SK-N-SH (cell line): ENCODE measurements around the gene HIGD1C. TPM values are rescaled to one million over a fixed set of nuclear protein-coding genes. Genes with fewer than 3 reads are reported as not detected.
"Not testable (repeated sequence)": the region's sequence is repeated elsewhere in the genome, so short reads cannot be mapped to it uniquely, and the experiment has no call there.

Experiments used
- CTCF ChIA-PET: fragments of 300-600, 350-600 bp; formaldehyde crosslinking; extraction: SDS; loops from one replicate; lab custom pipeline; 2021; lab: Yijun Ruan, JAX
- POLR2A ChIA-PET: fragments of 350-600 bp; sonication (Branson Sonifier 250); formaldehyde crosslinking; extraction: SDS; loops from one replicate; lab custom pipeline; 2020; ENCODE audit warnings: antibody characterized with exemption, inconsistent platforms; lab: Yijun Ruan, JAX
- DNase-seq: peaks from one replicate; pipeline ENCODE4 v3.0.0; 2012
- H2AFZ ChIP-seq: fragments of 200-600 bp; sonication (generic); 2 replicates; pipeline ENCODE4 v1.8.1; 2016; ENCODE audit warnings: antibody characterized with exemption, mild to moderate bottlenecking, low read depth
- H3F3A ChIP-seq: fragments of 200-600 bp; sonication (generic); replicated peaks from 2 replicates; pipeline ENCODE3; 2016; ENCODE audit warnings: antibody characterized with exemption, mild to moderate bottlenecking; ENCODE audit not compliant: insufficient read depth
- H3K27ac ChIP-seq, 2 experiments: fragments of 200-500 bp in 1 of 2; fragments of 200-600 bp in 1 of 2; sonication (Bioruptor generic) in 1 of 2; sonication (generic), shearing (Covaris generic) in 1 of 2; 2 replicates each; pipeline versions ENCODE4 v1.5.1 to v1.6.1; 2014 to 2016; ENCODE audit warnings: low read depth in 2 of 2, inconsistent platforms in 1 of 2, low read length in 1 of 2, mild to moderate bottlenecking in 1 of 2, mixed read lengths in 1 of 2
- H3K27me3 ChIP-seq: fragments of 200-600 bp; sonication (generic), shearing (Covaris generic); 2 replicates; pipeline ENCODE4 v1.6.1; 2016; ENCODE audit warnings: mixed run types; ENCODE audit not compliant: insufficient read depth
- H3K36me3 ChIP-seq, 2 experiments: fragments of 200-500 bp in 1 of 2; fragments of 200-600 bp in 1 of 2; sonication (Bioruptor generic) in 1 of 2; sonication (generic) in 1 of 2; replicated peaks in 1 of 2; 2 replicates each; pipeline versions ENCODE3 to v1.5.1; 2014 to 2016; ENCODE audit warnings: low read length in 1 of 2, mild to moderate bottlenecking in 1 of 2; ENCODE audit not compliant: insufficient read depth in 2 of 2, control insufficient read depth in 1 of 2
- H3K4me1 ChIP-seq, 2 experiments: fragments of 200-500 bp in 1 of 2; fragments of 200-600 bp in 1 of 2; sonication (Bioruptor generic) in 1 of 2; sonication (generic), shearing (Covaris generic) in 1 of 2; 2 replicates each; pipeline versions ENCODE4 v1.5.1 to v1.6.1; 2014 to 2016; ENCODE audit warnings: low read depth in 1 of 2, low read length in 1 of 2, mixed run types in 1 of 2; ENCODE audit not compliant: insufficient read depth in 2 of 2, control insufficient read depth in 1 of 2
- H3K4me2 ChIP-seq: fragments of 200-600 bp; sonication (generic), shearing (Covaris generic); 2 replicates; pipeline ENCODE4 v1.6.1; 2017; ENCODE audit warnings: mixed run types
- H3K4me3 ChIP-seq, 2 experiments: fragments of 200-500 bp in 1 of 2; fragments of 200-600 bp in 1 of 2; sonication (Bioruptor generic) in 1 of 2; sonication (generic), shearing (Covaris generic) in 1 of 2; 2 replicates each; pipeline versions ENCODE4 v1.5.1 to v1.8.1; 2014 to 2016; ENCODE audit warnings: low read depth in 2 of 2, inconsistent platforms in 1 of 2, low read length in 1 of 2, mild to moderate bottlenecking in 1 of 2, mixed read lengths in 1 of 2, moderate library complexity in 1 of 2
- H3K79me2 ChIP-seq: fragments of 200-600 bp; sonication (generic); 2 replicates; pipeline ENCODE4 v1.8.1; 2017; ENCODE audit warnings: mild to moderate bottlenecking; ENCODE audit not compliant: insufficient read depth
- H3K9ac ChIP-seq: fragments of 200-600 bp; sonication (generic); 2 replicates; pipeline ENCODE4 v1.6.1; 2017; ENCODE audit warnings: mixed run types
- H3K9me2 ChIP-seq: fragments of 200-600 bp; sonication (generic); 2 replicates; pipeline ENCODE4 v1.6.1; 2017; ENCODE audit warnings: mixed run types
- H3K9me3 ChIP-seq: fragments of 200-600 bp; sonication (generic); 2 replicates; pipeline ENCODE4 v1.6.1; 2017; ENCODE audit warnings: mixed run types, mild to moderate bottlenecking, moderate library complexity
- H4K20me1 ChIP-seq: fragments of 200-600 bp; sonication (generic); 2 replicates; pipeline ENCODE4 v1.6.1; 2017; ENCODE audit warnings: mild to moderate bottlenecking, mixed run types; ENCODE audit not compliant: insufficient read depth
- CHD2 ChIP-seq: fragments of 150-350 bp; IDR thresholded peaks from 2 replicates; pipeline ENCODE4 v1.6.1; 2018; ENCODE audit warnings: low read length; ENCODE audit not compliant: partially characterized antibody
- FOSL2 ChIP-seq: IDR thresholded peaks from 2 replicates; pipeline ENCODE4 v1.4.0; 2012; ENCODE audit warnings: low read depth, mild to moderate bottlenecking, moderate library complexity, borderline replicate concordance
- FOXJ3 ChIP-seq: sonication (generic); formaldehyde crosslinking; IDR thresholded peaks from 2 replicates; pipeline ENCODE4 v1.5.1; 2020; ENCODE audit warnings: mild to moderate bottlenecking, missing genetic modification reagents
- GABPA ChIP-seq: IDR thresholded peaks from 2 replicates; pipeline ENCODE4 v1.4.0; 2012; ENCODE audit warnings: low read depth, mild to moderate bottlenecking
- JUND ChIP-seq: IDR thresholded peaks from 2 replicates; pipeline ENCODE4 v1.4.0; 2012
- MXI1 ChIP-seq: IDR thresholded peaks from 2 replicates; pipeline ENCODE4 v1.6.1; 2012; ENCODE audit warnings: mild to moderate bottlenecking, low read depth, low read length, improper control_type of control experiment
- NRF1 ChIP-seq: IDR thresholded peaks from 2 replicates; pipeline ENCODE4 v1.6.1; 2012; ENCODE audit warnings: low read depth, mild to moderate bottlenecking, low read length
- POLR2AphosphoS5 ChIP-seq: IDR thresholded peaks from 2 replicates; pipeline ENCODE4 v1.6.1; 2012; ENCODE audit warnings: low read depth, low read length
- SIN3A ChIP-seq: IDR thresholded peaks from 2 replicates; pipeline ENCODE4 v1.6.1; 2012; ENCODE audit warnings: low read depth, mild to moderate bottlenecking, low read length, moderate library complexity, borderline replicate concordance
- SMC3 ChIP-seq: IDR thresholded peaks from 2 replicates; pipeline ENCODE4 v1.6.1; 2012; ENCODE audit warnings: low read depth, low read length, improper control_type of control experiment
- TAF1 ChIP-seq: IDR thresholded peaks from 2 replicates; pipeline ENCODE4 v1.6.1; 2012; ENCODE audit warnings: low read depth, mild to moderate bottlenecking, low read length, moderate library complexity, borderline replicate concordance
- TEAD4 ChIP-seq: IDR thresholded peaks from 2 replicates; pipeline ENCODE4 v1.4.0; 2012; ENCODE audit warnings: mild to moderate bottlenecking, borderline replicate concordance; ENCODE audit not compliant: insufficient read depth
- YY1 ChIP-seq: IDR thresholded peaks from 2 replicates; pipeline ENCODE4 v1.4.0; 2012; ENCODE audit warnings: low read depth, mild to moderate bottlenecking
- WGBS: methylation state at CpG from one replicate; pipeline ENCODE4 v1.1.6; 2017; ENCODE audit warnings: low lambda C conversion rate; 5-methylcytosine and 5-hydroxymethylcytosine counted together
- polyA plus RNA-seq, 3 experiments: library from polyadenylated mRNA; depleted of rRNA; stranded (reverse); fragments of >200 nt; gene quantifications; 2 replicates each; pipeline ENCODE4 v1.2.3, GENCODE V29; 2012
- TF ChIP-seq, protein P1 (sequence below): fragments of 150-350 bp; IDR thresholded peaks from 2 replicates; pipeline ENCODE4 v1.6.1; 2017; ENCODE audit warnings: antibody characterized with exemption, low read length, low read depth, borderline replicate concordance
- TF ChIP-seq, protein P2 (sequence below): fragments of 150-350 bp; IDR thresholded peaks from 2 replicates; pipeline ENCODE4 v1.6.1; 2016; ENCODE audit warnings: mild to moderate bottlenecking, low read depth, low read length
- TF ChIP-seq, protein P3 (sequence below): IDR thresholded peaks from 2 replicates; pipeline ENCODE4 v1.6.1; 2012; ENCODE audit warnings: mild to moderate bottlenecking, low read depth, low read length, moderate library complexity

HIGD1C gene
- polyA plus RNA-seq, 1 of the 3 experiments (the other 2 are of a cell fraction), result not detected

DNA sequence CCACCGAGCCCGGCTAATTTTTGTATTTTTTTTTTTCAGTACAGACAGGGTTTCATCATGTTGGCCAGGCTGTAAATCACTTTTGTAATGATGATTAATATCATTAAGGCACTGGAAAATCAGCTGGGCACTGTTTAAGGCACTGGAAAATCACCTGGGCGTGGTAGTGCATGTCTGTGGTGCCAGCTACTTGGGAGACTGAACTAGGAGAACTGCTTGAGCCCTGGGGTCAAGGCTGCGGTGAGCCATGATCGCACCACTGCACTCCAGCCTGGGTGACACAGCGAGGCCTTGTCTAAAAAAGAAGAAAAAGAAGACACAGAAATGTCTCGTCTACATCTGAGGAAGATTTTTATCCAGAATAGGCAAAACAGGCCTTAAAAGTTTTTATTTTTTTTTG, 61.1 kb downstream of the HIGD1C start:
- ChIA-PET CTCF (no interaction called here), POLR2A (no interaction called here)
- Histone ChIP-seq H4K20me1 (peaks cover 5% of the 10 kb centered on the region; the same call in 1 of the 2 replicates), H2AFZ (no peak overlapping the region), H3K4me1 (no peaks in the 10 kb centered on the region), H3K4me3 (no peak overlapping the region), H3K4me2 (no peak overlapping the region), H3K36me3 (peaks cover 0 to under 1% of the 10 kb centered on the region in 2 experiments), H3K9me3 (no peaks in the 10 kb centered on the region), H3F3A (no peaks in the 10 kb centered on the region), H3K9ac (no peak overlapping the region), H3K27me3 (no peaks in the 10 kb centered on the region), H3K79me2 (peaks cover 85% of the 10 kb centered on the region), H3K9me2 (no peaks in the 10 kb centered on the region), H3K27ac (no peak overlapping the region)
- 89% methylated on average over 7 of the region's 7 CpGs for WGBS
- TF ChIP-seq, protein P1, sequence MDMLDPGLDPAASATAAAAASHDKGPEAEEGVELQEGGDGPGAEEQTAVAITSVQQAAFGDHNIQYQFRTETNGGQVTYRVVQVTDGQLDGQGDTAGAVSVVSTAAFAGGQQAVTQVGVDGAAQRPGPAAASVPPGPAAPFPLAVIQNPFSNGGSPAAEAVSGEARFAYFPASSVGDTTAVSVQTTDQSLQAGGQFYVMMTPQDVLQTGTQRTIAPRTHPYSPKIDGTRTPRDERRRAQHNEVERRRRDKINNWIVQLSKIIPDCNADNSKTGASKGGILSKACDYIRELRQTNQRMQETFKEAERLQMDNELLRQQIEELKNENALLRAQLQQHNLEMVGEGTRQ, result no peak
- TF ChIP-seq SIN3A (no peak), YY1 (no peak), CHD2 (no peak), FOSL2 (no peak), POLR2AphosphoS5 (no peak), JUND (no peak), GABPA (no peak), NRF1 (no peak), SMC3 (no peak), TEAD4 (no peak), TAF1 (no peak), FOXJ3 (CRISPR knock-in tag) (no peak), MXI1 (no peak)
- TF ChIP-seq, protein P2, sequence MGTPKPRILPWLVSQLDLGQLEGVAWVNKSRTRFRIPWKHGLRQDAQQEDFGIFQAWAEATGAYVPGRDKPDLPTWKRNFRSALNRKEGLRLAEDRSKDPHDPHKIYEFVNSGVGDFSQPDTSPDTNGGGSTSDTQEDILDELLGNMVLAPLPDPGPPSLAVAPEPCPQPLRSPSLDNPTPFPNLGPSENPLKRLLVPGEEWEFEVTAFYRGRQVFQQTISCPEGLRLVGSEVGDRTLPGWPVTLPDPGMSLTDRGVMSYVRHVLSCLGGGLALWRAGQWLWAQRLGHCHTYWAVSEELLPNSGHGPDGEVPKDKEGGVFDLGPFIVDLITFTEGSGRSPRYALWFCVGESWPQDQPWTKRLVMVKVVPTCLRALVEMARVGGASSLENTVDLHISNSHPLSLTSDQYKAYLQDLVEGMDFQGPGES, result no peak
- TF ChIP-seq, protein P3, sequence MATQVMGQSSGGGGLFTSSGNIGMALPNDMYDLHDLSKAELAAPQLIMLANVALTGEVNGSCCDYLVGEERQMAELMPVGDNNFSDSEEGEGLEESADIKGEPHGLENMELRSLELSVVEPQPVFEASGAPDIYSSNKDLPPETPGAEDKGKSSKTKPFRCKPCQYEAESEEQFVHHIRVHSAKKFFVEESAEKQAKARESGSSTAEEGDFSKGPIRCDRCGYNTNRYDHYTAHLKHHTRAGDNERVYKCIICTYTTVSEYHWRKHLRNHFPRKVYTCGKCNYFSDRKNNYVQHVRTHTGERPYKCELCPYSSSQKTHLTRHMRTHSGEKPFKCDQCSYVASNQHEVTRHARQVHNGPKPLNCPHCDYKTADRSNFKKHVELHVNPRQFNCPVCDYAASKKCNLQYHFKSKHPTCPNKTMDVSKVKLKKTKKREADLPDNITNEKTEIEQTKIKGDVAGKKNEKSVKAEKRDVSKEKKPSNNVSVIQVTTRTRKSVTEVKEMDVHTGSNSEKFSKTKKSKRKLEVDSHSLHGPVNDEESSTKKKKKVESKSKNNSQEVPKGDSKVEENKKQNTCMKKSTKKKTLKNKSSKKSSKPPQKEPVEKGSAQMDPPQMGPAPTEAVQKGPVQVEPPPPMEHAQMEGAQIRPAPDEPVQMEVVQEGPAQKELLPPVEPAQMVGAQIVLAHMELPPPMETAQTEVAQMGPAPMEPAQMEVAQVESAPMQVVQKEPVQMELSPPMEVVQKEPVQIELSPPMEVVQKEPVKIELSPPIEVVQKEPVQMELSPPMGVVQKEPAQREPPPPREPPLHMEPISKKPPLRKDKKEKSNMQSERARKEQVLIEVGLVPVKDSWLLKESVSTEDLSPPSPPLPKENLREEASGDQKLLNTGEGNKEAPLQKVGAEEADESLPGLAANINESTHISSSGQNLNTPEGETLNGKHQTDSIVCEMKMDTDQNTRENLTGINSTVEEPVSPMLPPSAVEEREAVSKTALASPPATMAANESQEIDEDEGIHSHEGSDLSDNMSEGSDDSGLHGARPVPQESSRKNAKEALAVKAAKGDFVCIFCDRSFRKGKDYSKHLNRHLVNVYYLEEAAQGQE, result no peak
- no peak for DNase-seq

DNA sequence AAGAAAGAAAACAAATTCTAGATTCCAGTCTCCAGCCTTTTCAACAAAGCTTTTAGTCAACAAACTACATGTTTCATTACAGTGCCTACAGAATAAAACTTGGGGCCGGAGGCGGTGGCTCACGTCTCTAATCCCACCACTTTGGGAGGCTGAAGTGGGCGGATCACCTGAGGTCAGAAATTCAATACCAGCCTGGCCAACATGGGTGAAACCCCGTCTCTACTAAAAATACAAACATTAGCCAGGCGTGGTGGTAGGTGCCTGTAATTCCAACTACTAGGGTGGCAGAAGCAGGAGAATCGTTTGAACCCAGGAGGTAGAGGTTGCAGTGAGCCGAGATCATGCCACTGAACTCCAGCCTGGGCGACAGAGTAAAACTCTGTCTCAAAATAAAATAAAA, 62.1 kb downstream of the HIGD1C start:
- H3K4me1 ChIP-seq, H3F3A ChIP-seq, H3K4me3 ChIP-seq, POLR2A ChIA-PET, H3K36me3 ChIP-seq, H4K20me1 ChIP-seq, H3K9ac ChIP-seq, H3K4me2 ChIP-seq, H3K9me3 ChIP-seq, H3K27me3 ChIP-seq, H3K27ac ChIP-seq, DNase-seq, CTCF ChIA-PET, H2AFZ ChIP-seq, H3K9me2 ChIP-seq: not testable (repeated sequence)
- peaks cover 88% of the 10 kb centered on the region for H3K79me2 ChIP-seq
- WGBS, result 97% methylated on average over 9 of the region's 9 CpGs
